HFF-Myc (cell line): ENCODE measurements around the gene DTHD1.

Experiments used
- DNase-seq: peaks from one replicate; pipeline ENCODE4 v3.0.0-alpha.2; 2011; ENCODE audit warnings: low read depth; ENCODE audit errors: extremely low read depth
- H3K4me3 ChIP-seq: replicated peaks from 2 replicates; pipeline ENCODE4 v1.5.1; 2011; ENCODE audit warnings: low read depth, mild to moderate bottlenecking, control low read depth, low read length
- CTCF ChIP-seq: IDR thresholded peaks from 2 replicates; pipeline ENCODE4 v1.5.1; 2012; ENCODE audit warnings: mild to moderate bottlenecking, low read depth, low read length, control low read depth; ENCODE audit errors: missing control alignments

The DTHD1 gene

GRCh38 chr4:36328130-36328529, 46.7 kb downstream of the DTHD1 start:
- no peak for TF ChIP-seq CTCF
- no peak overlapping the region for H3K4me3 ChIP-seq
- no peak for DNase-seq

GRCh38 chr4:36329228-36329627, 47.8 kb downstream of the DTHD1 start:
- TF ChIP-seq CTCF: no peak
- no peak for DNase-seq

GRCh38 chr4:36330796-36331195, 49.4 kb downstream of the DTHD1 start:
- TF ChIP-seq CTCF: no peak
- no peak for DNase-seq
- H3K4me3 ChIP-seq: no peak overlapping the region

More at GRCh38 chr4:36329228-36329627, 47.8 kb downstream of the DTHD1 start:
- no peak overlapping the region for H3K4me3 ChIP-seq

GRCh38 chr4:36332023-36332781, 50.8 kb downstream of the DTHD1 start:
- no peak for TF ChIP-seq CTCF
- no peak overlapping the region for H3K4me3 ChIP-seq
- DNase-seq: no peak

- no peak overlapping the region for H3K4me3 ChIP-seq
- DNase-seq: no peak
- no peak for TF ChIP-seq CTCF
These were observed 51.3 kb downstream of the DTHD1 start for GRCh38 chr4:36332782-36333131.

- TF ChIP-seq CTCF: no peak
- no peak for DNase-seq
- H3K4me3 ChIP-seq: no peak overlapping the region
These were observed 52.0 kb downstream of the DTHD1 start for GRCh38 chr4:36333303-36333877.

- no peak overlapping the region for H3K4me3 ChIP-seq
- TF ChIP-seq CTCF: no peak
- DNase-seq: no peak
These were observed 56.3 kb downstream of the DTHD1 start for GRCh38 chr4:36337665-36338185.
